Measurements from ENCODE around the gene NTN5.

- TF ChIP-seq CTCF (IDR thresholded peaks at IDR 0.05) (no peak), POLR2A (IDR thresholded peaks at IDR 0.05) (no peak), POLR2AphosphoS5 (IDR thresholded peaks at IDR 0.05) (no peak), EP300 (IDR thresholded peaks at IDR 0.05) (no peak)
These were observed 60.9 kb downstream of the NTN5 start for GRCh38 chr19:48611872-48612271.

All from suprapubic skin (tissue), 4 donors.